ENCODE data around the gene PLCB1.

The PLCB1 gene

GRCh38 chr20:8246716-8247115, 114.7 kb downstream of the PLCB1 start:
- DNase-seq (ENCODE audit: low spot score): no peak

GRCh38 chr20:8248051-8248450, 116.0 kb downstream of the PLCB1 start:
- no peak for DNase-seq (ENCODE audit: low spot score)

- DNase-seq (ENCODE audit: low spot score): no peak
Observed at GRCh38 chr20:8249634-8250033, 117.6 kb downstream of the PLCB1 start.

GRCh38 chr20:8250539-8251200, 118.6 kb downstream of the PLCB1 start:
- no peak for DNase-seq (ENCODE audit: low spot score)

- no peak for DNase-seq (ENCODE audit: low spot score)
Observed at GRCh38 chr20:8251201-8251575, 119.1 kb downstream of the PLCB1 start.

- DNase-seq (ENCODE audit: low spot score): no peak
Observed at GRCh38 chr20:8254911-8255582, 123.0 kb downstream of the PLCB1 start.

GRCh38 chr20:8255945-8256632, 124.0 kb downstream of the PLCB1 start:
- peak; percentile 15 for DNase-seq (ENCODE audit: low spot score)

- no peak for DNase-seq (ENCODE audit: low spot score)
Observed at GRCh38 chr20:8260837-8261251, 128.8 kb downstream of the PLCB1 start.

GRCh38 chr20:8262721-8263120, 130.7 kb downstream of the PLCB1 start:
- DNase-seq (ENCODE audit: low spot score): no peak

- no peak for DNase-seq (ENCODE audit: low spot score)
Observed at GRCh38 chr20:8265588-8265987, 133.5 kb downstream of the PLCB1 start.

GRCh38 chr20:8267009-8267408, 134.9 kb downstream of the PLCB1 start:
- no peak for DNase-seq (ENCODE audit: low spot score)

- DNase-seq (ENCODE audit: low spot score): no peak
Observed at GRCh38 chr20:8271727-8272126, 139.7 kb downstream of the PLCB1 start.

- DNase-seq (ENCODE audit: low spot score): no peak
Observed at GRCh38 chr20:8272766-8273165, 140.7 kb downstream of the PLCB1 start.

- no peak for DNase-seq (ENCODE audit: low spot score)
Observed at GRCh38 chr20:8284902-8285301, 152.8 kb downstream of the PLCB1 start.

GRCh38 chr20:8287340-8287739, 155.3 kb downstream of the PLCB1 start:
- peak; percentile 22 for DNase-seq (ENCODE audit: low spot score)

GRCh38 chr20:8291200-8291599, 159.1 kb downstream of the PLCB1 start:
- DNase-seq (ENCODE audit: low spot score): no peak

GRCh38 chr20:8291873-8292272, 159.8 kb downstream of the PLCB1 start:
- peak; percentile 4 for DNase-seq (ENCODE audit: low spot score)

- DNase-seq (ENCODE audit: low spot score): no peak
Observed at GRCh38 chr20:8292793-8293192, 160.7 kb downstream of the PLCB1 start.

- DNase-seq (ENCODE audit: low spot score): no peak
Observed at GRCh38 chr20:8293750-8294149, 161.7 kb downstream of the PLCB1 start.

GRCh38 chr20:8296536-8296935, 164.5 kb downstream of the PLCB1 start:
- DNase-seq (ENCODE audit: low spot score): no peak

- DNase-seq (ENCODE audit: low spot score): no peak
Observed at GRCh38 chr20:8298426-8299043, 166.5 kb downstream of the PLCB1 start.

GRCh38 chr20:8299921-8300320, 167.9 kb downstream of the PLCB1 start:
- peak; percentile 47 for DNase-seq (ENCODE audit: low spot score)

GRCh38 chr20:8301655-8302054, 169.6 kb downstream of the PLCB1 start:
- DNase-seq (ENCODE audit: low spot score): no peak

All from kidney tubule cell (primary cell).